Measurements from ENCODE around the gene DOCK10. TPM values are rescaled to one million over a fixed set of nuclear protein-coding genes. Genes with fewer than 3 reads are reported as not detected.

The DOCK10 gene
- total RNA-seq, 2 experiments from 2014 or later: 40.8 to 68.2 TPM

DNA sequence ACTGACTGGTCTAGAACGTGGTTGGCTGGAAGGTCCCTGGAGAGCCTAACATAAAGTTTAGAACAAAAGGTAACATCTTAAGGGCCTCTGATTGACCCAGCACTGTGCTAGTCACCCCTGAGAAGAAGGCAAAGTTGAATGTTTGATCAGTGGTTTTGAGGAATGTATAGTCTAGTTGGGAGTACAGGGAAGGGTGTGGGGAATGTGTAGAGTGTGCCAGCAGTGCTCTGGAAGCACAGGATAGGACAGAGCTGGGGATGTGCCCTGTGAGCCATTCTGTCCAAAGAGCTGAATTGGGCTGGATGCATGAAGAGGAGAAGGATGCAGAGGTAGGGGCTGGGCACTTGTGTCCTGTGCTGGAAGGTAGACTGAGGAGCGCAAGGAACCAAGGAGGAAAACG is 41.0 kb upstream of the DOCK10 start:
- BruUV-seq (replicated peaks): no TSS peak
- H3K4me3 ChIP-seq (ENCODE audit: low read depth, low read length, poor library complexity, severe bottlenecking): no peak overlapping the region

DNA sequence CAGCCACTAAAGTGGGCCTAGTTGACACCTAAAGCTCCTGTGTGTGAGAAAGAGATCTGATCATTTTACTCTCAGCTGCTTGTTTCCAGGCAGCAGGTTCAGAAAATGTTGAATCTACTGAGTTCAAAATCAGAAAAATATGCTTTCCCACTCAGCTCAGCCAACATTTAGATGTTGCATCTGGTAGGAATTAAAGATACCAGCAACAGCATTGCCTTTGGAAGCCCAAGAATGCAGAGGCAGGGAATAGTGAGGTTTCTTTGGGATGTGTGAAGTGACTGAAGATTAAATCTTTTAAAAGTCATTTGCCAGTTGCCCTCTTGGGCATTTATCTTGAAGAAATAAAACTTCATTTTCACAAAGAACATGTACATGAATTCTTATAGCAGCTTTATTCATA is 33.9 kb upstream of the DOCK10 start:
- Histone ChIP-seq H3K4me3 (ENCODE audit: low read depth, low read length, poor library complexity, severe bottlenecking) (no peak overlapping the region), H3K79me2 (ENCODE audit: insufficient read depth, low read depth, low read length) (no peaks in the 10 kb centered on the region), H2AFZ (ENCODE audit: low read length) (no peak overlapping the region), H3K9me3 (ENCODE audit: low read length) (no peaks in the 10 kb centered on the region), H3K27ac (ENCODE audit: low read depth, low read length, poor library complexity, severe bottlenecking) (no peak overlapping the region), H3K36me3 (ENCODE audit: insufficient read depth, low read length) (no peaks in the 10 kb centered on the region), H3K4me2 (ENCODE audit: low read length) (no peak overlapping the region), H3K4me1 (ENCODE audit: insufficient read depth, low read length, poor library complexity, severe bottlenecking) (no peaks in the 10 kb centered on the region), H3K9me2 (ENCODE audit: insufficient read depth, low read length) (no peaks in the 10 kb centered on the region), H4K20me1 (ENCODE audit: insufficient read depth, low read length) (no peaks in the 10 kb centered on the region)
- CTCF ChIA-PET (ENCODE audit: unreplicated experiment): no interaction called here
- intact Hi-C loops (cut with micrococcal nuclease; ENCODE audit: unreplicated experiment): no loop called here
- POLR2A ChIA-PET: interaction anchor here (0.6 kb wide), 1 partner anchor 84 kb away, joined by 4 read pairs; no protein-coding TSS in a partner anchor
- TF ChIP-seq, protein P1, sequence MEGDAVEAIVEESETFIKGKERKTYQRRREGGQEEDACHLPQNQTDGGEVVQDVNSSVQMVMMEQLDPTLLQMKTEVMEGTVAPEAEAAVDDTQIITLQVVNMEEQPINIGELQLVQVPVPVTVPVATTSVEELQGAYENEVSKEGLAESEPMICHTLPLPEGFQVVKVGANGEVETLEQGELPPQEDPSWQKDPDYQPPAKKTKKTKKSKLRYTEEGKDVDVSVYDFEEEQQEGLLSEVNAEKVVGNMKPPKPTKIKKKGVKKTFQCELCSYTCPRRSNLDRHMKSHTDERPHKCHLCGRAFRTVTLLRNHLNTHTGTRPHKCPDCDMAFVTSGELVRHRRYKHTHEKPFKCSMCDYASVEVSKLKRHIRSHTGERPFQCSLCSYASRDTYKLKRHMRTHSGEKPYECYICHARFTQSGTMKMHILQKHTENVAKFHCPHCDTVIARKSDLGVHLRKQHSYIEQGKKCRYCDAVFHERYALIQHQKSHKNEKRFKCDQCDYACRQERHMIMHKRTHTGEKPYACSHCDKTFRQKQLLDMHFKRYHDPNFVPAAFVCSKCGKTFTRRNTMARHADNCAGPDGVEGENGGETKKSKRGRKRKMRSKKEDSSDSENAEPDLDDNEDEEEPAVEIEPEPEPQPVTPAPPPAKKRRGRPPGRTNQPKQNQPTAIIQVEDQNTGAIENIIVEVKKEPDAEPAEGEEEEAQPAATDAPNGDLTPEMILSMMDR (conservative IDR thresholded peaks at IDR 0.05; ENCODE audit: low read length): no peak
- no peak for TF ChIP-seq EZH2phosphoT487 (IDR thresholded peaks at IDR 0.05; ENCODE audit: borderline replicate concordance, low read depth, low read length)
- BruUV-seq (replicated peaks): no TSS peak
- DNase-seq (ENCODE audit: low spot score): no peak

More for the DNA sequence above, 41.0 kb upstream of the DOCK10 start:
- CTCF ChIA-PET (ENCODE audit: unreplicated experiment): no interaction called here
- Histone ChIP-seq H3K27ac (ENCODE audit: low read depth, low read length, poor library complexity, severe bottlenecking) (no peak overlapping the region), H2AFZ (ENCODE audit: low read length) (no peak overlapping the region), H3K4me1 (ENCODE audit: insufficient read depth, low read length, poor library complexity, severe bottlenecking) (no peaks in the 10 kb centered on the region), H3K79me2 (ENCODE audit: insufficient read depth, low read depth, low read length) (no peaks in the 10 kb centered on the region), H3K9me3 (ENCODE audit: low read length) (no peaks in the 10 kb centered on the region), H4K20me1 (ENCODE audit: insufficient read depth, low read length) (no peaks in the 10 kb centered on the region), H3K4me2 (ENCODE audit: low read length) (no peak overlapping the region), H3K9me2 (ENCODE audit: insufficient read depth, low read length) (no peaks in the 10 kb centered on the region), H3K36me3 (ENCODE audit: insufficient read depth, low read length) (no peaks in the 10 kb centered on the region)
- no peak for DNase-seq (ENCODE audit: low spot score)
- intact Hi-C loops (cut with micrococcal nuclease; ENCODE audit: unreplicated experiment): no loop called here
- TF ChIP-seq EZH2phosphoT487 (IDR thresholded peaks at IDR 0.05; ENCODE audit: borderline replicate concordance, low read depth, low read length): no peak
- TF ChIP-seq, protein P1 (conservative IDR thresholded peaks at IDR 0.05; ENCODE audit: low read length): no peak
- POLR2A ChIA-PET: no interaction called here

DNA sequence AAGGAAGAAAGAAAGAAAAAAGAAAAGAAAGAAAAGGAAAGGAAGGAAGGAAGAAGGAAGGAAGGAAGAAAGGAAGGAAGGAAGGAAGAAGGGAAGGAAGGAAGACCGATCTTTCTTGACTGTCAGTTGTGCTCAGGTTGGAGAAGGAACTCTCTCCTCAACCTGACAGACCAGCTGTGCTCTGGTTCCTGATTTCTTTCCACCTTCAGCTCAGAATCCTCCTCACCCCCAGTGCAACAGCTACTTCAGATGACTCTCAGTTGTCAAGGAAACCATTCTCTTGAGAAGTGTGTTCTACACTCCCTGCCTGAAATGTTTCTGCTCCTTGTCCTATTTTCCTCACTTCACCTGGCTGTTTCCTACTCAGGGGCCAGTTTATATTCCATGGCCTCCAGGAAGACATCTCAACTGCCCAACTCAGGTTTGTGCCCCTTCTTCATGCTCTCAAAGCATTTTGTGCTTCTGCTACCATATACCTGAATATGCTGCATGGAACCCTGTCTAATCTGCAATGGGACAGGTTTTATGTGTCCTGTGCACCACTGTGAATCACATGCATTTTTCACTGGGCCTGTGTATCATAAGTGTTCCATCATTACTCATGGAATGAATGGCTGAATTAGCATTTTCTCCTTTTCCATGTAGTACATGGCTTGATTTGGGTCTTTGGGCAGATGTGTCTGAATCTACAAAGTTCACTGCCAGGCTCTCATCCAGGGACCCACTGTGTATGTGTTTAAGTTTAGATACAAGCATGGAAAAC is 32.8 kb upstream of the DOCK10 start:
- no peaks in the 10 kb centered on the region for H3K79me2 ChIP-seq (ENCODE audit: insufficient read depth, low read depth, low read length)
- H3K9me3 ChIP-seq (ENCODE audit: low read length): no peaks in the 10 kb centered on the region
- no peaks in the 10 kb centered on the region for H3K36me3 ChIP-seq (ENCODE audit: insufficient read depth, low read length)
- BruUV-seq (replicated peaks): no TSS peak
- no peak overlapping the region for H2AFZ ChIP-seq (ENCODE audit: low read length)
- TF ChIP-seq, protein P1 (conservative IDR thresholded peaks at IDR 0.05; ENCODE audit: low read length): no peak
- no peak for TF ChIP-seq EZH2phosphoT487 (IDR thresholded peaks at IDR 0.05; ENCODE audit: borderline replicate concordance, low read depth, low read length)
- ChIA-PET POLR2A (no interaction called here), CTCF (ENCODE audit: unreplicated experiment) (no interaction called here)
- no peak for DNase-seq (ENCODE audit: low spot score)
- H3K9me2 ChIP-seq (ENCODE audit: insufficient read depth, low read length): no peaks in the 10 kb centered on the region
- no peak overlapping the region for H3K4me2 ChIP-seq (ENCODE audit: low read length)
- H4K20me1 ChIP-seq (ENCODE audit: insufficient read depth, low read length): no peaks in the 10 kb centered on the region
- no peak overlapping the region for H3K4me3 ChIP-seq (ENCODE audit: low read depth, low read length, poor library complexity, severe bottlenecking)
- H3K4me1 ChIP-seq (ENCODE audit: insufficient read depth, low read length, poor library complexity, severe bottlenecking): no peaks in the 10 kb centered on the region
- no peak overlapping the region for H3K27ac ChIP-seq (ENCODE audit: low read depth, low read length, poor library complexity, severe bottlenecking)
- intact Hi-C loops (cut with micrococcal nuclease; ENCODE audit: unreplicated experiment): no loop called here
